ENCODE results near the gene USH1G. TPM values are rescaled to one million over a fixed set of nuclear protein-coding genes. Genes with fewer than 3 reads are reported as not detected.
A peak's percentile ranks its signal among the peaks of the same experiment; 100 is the strongest.

Gene USH1G
- total and polyA plus RNA-seq, 12 donors = not detected

GRCh38 chr17:74961657-74962350 is 38.7 kb upstream of the USH1G start:
- peaks cover 0 to 6% (median 4%) of the 10 kb centered on the region in 9 donors for H3K4me1 ChIP-seq
- TF ChIP-seq, protein P1, sequence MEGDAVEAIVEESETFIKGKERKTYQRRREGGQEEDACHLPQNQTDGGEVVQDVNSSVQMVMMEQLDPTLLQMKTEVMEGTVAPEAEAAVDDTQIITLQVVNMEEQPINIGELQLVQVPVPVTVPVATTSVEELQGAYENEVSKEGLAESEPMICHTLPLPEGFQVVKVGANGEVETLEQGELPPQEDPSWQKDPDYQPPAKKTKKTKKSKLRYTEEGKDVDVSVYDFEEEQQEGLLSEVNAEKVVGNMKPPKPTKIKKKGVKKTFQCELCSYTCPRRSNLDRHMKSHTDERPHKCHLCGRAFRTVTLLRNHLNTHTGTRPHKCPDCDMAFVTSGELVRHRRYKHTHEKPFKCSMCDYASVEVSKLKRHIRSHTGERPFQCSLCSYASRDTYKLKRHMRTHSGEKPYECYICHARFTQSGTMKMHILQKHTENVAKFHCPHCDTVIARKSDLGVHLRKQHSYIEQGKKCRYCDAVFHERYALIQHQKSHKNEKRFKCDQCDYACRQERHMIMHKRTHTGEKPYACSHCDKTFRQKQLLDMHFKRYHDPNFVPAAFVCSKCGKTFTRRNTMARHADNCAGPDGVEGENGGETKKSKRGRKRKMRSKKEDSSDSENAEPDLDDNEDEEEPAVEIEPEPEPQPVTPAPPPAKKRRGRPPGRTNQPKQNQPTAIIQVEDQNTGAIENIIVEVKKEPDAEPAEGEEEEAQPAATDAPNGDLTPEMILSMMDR (IDR thresholded peaks at IDR 0.05) = peak; percentile 67 to 87 (median 83)
- no peak overlapping the region for H3K27ac ChIP-seq
- 40 to 47% methylated on average over 23 of the region's 23 CpGs for WGBS, 2 donors
- DNase-seq (peak; percentile 85 to 90), ATAC-seq (peak; percentile 79 to 93 (median 90))
- H3K36me3 ChIP-seq = peaks cover 0 to 40% (median 0%) of the 10 kb centered on the region in 9 donors
- intact Hi-C loops (cut with DNase I) = loop anchor here in 9 of 10 donors (1.0 to 10.0 kb wide), 12 partner anchors 26 to 245 kb away; partner anchors contain the start of genes MRPL58 (in 7 of the 9) and NUP85 (in 2 of the 9)
- no peak overlapping the region for H3K4me3 ChIP-seq
- no peaks in the 10 kb centered on the region for H3K9me3 ChIP-seq
- H3K27me3 ChIP-seq = no peaks in the 10 kb centered on the region

DNA sequence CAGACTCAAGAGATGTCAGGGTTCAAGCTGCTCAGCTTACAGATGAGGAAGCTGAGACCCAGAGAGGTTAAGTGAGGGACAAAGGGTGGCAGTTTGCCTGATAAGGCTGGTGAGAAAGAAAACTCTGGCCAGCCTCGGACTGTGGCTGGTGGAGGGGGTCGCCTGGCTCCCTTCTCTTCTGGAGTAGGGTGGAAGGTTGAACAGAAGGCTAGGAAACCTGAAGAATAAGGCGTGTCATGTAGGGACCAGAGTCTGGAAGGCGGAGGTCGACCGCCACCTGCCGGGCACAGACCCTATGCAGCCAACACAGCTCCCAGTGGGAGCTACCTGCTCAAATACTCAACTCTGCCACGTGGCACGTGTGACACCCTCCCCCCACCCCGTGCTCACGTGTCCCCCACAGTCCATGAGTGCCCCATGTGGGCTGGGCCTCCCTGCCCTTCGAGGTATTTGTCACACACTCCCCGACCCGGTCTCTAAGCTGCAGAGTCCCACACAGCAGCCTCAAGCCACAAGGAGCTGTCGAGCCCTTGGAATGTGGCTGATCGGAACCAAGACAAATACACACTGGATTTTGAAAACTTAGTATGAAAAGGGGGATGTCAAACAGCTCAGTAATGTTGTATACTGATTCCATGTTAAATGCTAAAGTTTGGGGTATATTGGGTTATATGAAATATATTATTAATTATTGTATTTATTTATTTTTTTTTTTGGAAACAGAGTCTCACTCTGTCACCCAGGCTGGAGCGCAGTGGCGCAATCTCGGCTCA is 37.7 kb upstream of the USH1G start:
- H3K36me3 ChIP-seq = peaks cover 0 to 49% (median 0%) of the 10 kb centered on the region in 9 donors
- no peak overlapping the region for H3K27ac ChIP-seq
- H3K4me1 ChIP-seq = peaks cover 0 to 6% (median 4%) of the 10 kb centered on the region in 9 donors
- no peak overlapping the region for H3K4me3 ChIP-seq
- intact Hi-C loops (cut with DNase I) = loop anchor here in 9 of 10 donors (1.0 to 10.0 kb wide), 12 partner anchors 28 to 247 kb away; partner anchors contain the start of genes MRPL58 (in 7 of the 9) and NUP85 (in 2 of the 9)
- TF ChIP-seq, protein P1 (IDR thresholded peaks at IDR 0.05) = peak in 4 of 9 donors; percentile 8 to 25 (median 18)
- peak in 1 of 8 donors; percentile 11 for ATAC-seq
- H3K9me3 ChIP-seq = no peaks in the 10 kb centered on the region
- H3K27me3 ChIP-seq = no peaks in the 10 kb centered on the region
- WGBS, 2 donors = 50 to 55% methylated on average over 19 of the region's 19 CpGs
- no peak for DNase-seq

DNA sequence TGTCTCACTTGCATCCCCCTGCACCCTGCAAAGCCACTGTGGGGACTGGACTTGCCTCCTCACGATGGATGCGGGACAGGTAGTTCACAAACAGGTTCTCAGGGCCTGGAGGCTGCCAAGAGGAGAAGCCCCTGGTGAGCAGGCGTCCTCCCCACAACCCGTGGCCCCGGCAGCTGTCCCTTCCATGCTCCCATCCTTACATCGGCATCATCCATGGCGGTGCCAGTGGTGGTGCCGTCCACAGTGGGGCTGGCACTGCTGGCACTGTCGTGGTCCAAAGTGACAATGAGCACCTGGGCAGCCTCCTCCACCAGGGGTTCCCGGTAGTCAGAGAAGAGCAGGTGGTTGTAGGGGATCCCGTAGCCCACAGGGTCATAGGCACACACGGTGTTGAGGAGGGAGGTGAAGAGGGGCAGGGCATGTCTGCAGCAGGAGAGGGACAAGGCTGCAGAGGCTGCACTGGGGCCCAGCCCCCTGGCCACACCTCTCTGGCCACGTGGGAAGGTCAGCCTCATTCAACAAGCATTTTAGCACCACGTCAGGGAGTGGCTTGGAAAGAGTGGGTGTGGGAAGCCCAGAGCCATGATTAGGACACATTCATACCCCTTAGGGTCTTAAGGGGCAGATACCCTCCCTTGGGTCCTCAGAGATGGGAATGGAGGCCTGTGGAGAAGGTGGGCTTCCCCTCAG is 36.9 kb upstream of the USH1G start:
- H3K4me3 ChIP-seq = no peak overlapping the region
- peaks cover 0 to 6% (median 4%) of the 10 kb centered on the region in 9 donors for H3K4me1 ChIP-seq
- TF ChIP-seq, protein P1 (IDR thresholded peaks at IDR 0.05) = no peak
- H3K27me3 ChIP-seq = no peaks in the 10 kb centered on the region
- no peak overlapping the region for H3K27ac ChIP-seq
- DNase-seq = no peak
- ATAC-seq = no peak
- WGBS, 2 donors = 79% methylated on average over 14 of the region's 14 CpGs
- H3K36me3 ChIP-seq = peaks cover 0 to 57% (median 0%) of the 10 kb centered on the region in 9 donors
- intact Hi-C loops (cut with DNase I) = loop anchor here in 9 of 10 donors (2.0 to 10.0 kb wide), 11 partner anchors 38 to 247 kb away; partner anchors contain the start of genes MRPL58 (in 6 of the 9), NUP85 (in 2 of the 9), OTOP2 (in 2 of the 9) and USH1G (in 2 of the 9)
- H3K9me3 ChIP-seq = no peaks in the 10 kb centered on the region

Measured in heart right ventricle (tissue), 16 donors.